ENCODE results near the gene TPST1. TPM values are rescaled to one million over a fixed set of nuclear protein-coding genes. Genes with fewer than 3 reads are reported as not detected.

TPST1 gene
- total RNA-seq, 1 experiment from 2014 or later, result 20.4 TPM

DNA sequence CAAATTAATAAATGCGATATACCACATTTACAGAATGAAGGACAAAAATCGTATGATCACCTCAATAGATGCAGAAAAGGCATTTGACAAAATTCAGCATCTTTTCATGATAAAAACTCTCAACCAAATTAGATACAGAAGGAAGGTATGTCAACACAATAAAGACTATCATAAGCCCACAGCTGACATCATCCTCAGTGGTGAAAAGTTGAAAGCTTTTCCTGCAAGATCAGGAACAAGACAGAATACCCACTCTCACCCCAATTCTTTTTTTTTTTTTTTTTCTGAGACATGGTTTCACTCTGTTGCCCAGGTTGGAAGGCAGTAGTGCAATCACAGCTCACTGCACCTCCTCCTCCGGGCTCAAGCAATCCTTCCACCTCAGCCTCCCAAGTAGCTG lies 67.2 kb downstream of the TPST1 start:
- H3K27me3 ChIP-seq (ENCODE audit: control insufficient read depth, insufficient read depth, low read length), result no peaks in the 10 kb centered on the region
- H3K36me3 ChIP-seq (replicated peaks; ENCODE audit: control insufficient read depth, insufficient read depth, low read length), result no peaks in the 10 kb centered on the region
- H3K4me3 ChIP-seq (ENCODE audit: insufficient read depth, low read depth, low read length), result no peak overlapping the region
- DNase-seq, result no peak

DNA sequence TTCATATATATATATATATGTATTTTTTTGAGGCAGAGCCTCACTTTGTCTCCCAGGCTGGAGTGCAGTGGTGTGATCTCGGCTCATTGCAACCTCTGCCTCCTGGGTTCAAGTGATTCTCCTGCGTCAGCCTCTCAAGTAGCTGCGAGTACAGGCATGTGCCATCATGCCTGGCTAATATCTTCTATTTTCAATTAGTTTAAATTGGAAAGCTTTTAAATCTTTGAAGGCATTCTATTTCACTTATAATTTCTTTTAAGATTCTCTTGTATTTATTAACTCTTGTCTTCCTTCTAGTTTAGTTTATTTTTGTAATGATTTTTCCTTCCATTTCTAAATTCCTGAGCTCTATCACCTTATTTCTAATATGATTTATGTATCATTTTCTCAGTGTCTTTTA lies 71.2 kb downstream of the TPST1 start:
- DNase-seq, result no peak
- H3K36me3 ChIP-seq (replicated peaks; ENCODE audit: control insufficient read depth, insufficient read depth, low read length), result no peaks in the 10 kb centered on the region
- H3K4me3 ChIP-seq (ENCODE audit: insufficient read depth, low read depth, low read length), result no peak overlapping the region
- H3K27me3 ChIP-seq (ENCODE audit: control insufficient read depth, insufficient read depth, low read length), result no peaks in the 10 kb centered on the region

DNA sequence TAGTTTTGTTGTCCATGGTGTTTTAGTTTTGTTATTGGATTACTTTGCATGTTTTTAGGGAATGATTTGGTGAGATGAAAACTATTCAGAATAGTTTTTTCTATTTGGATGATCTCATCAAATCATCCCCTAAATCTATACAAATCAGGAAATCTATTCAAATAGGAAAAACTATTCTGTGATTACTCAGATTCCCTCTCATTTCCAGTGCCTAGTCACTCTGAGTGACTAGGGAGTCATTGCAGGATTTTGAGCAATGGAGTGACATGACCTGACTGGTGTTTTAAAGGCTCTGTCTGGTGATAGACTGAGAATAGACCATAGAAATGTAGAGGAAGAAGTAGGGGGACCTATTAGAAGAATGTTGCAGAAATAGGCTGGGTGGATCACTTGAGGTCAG lies 72.4 kb downstream of the TPST1 start:
- no peak for DNase-seq
- Histone ChIP-seq H3K36me3 (replicated peaks; ENCODE audit: control insufficient read depth, insufficient read depth, low read length) (no peaks in the 10 kb centered on the region), H3K4me3 (ENCODE audit: insufficient read depth, low read depth, low read length) (no peak overlapping the region), H3K27me3 (ENCODE audit: control insufficient read depth, insufficient read depth, low read length) (no peaks in the 10 kb centered on the region)

DNA sequence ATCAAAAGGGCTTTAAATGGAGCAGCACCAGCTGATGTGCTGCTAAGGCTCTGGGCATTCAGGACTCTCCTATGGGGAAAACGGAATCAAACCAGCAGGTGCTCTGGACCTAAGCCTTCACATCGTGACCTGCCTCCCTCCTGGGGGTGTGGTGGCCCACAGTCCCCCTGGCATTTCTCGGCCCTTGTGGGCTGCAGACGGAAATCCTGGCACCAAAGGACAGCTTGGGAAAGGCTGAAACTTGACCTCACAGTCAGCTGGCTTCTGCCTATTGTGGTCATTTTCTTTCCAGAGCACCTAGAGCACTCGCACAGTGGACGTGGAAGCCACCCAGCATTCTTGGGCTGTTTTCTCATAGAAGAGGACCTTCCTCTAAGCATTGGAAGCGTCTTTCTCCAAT lies 74.8 kb downstream of the TPST1 start:
- peak; percentile 7 for DNase-seq
- Histone ChIP-seq H3K27me3 (ENCODE audit: control insufficient read depth, insufficient read depth, low read length) (no peaks in the 10 kb centered on the region), H3K36me3 (replicated peaks; ENCODE audit: control insufficient read depth, insufficient read depth, low read length) (no peaks in the 10 kb centered on the region), H3K4me3 (ENCODE audit: insufficient read depth, low read depth, low read length) (no peak overlapping the region)

DNA sequence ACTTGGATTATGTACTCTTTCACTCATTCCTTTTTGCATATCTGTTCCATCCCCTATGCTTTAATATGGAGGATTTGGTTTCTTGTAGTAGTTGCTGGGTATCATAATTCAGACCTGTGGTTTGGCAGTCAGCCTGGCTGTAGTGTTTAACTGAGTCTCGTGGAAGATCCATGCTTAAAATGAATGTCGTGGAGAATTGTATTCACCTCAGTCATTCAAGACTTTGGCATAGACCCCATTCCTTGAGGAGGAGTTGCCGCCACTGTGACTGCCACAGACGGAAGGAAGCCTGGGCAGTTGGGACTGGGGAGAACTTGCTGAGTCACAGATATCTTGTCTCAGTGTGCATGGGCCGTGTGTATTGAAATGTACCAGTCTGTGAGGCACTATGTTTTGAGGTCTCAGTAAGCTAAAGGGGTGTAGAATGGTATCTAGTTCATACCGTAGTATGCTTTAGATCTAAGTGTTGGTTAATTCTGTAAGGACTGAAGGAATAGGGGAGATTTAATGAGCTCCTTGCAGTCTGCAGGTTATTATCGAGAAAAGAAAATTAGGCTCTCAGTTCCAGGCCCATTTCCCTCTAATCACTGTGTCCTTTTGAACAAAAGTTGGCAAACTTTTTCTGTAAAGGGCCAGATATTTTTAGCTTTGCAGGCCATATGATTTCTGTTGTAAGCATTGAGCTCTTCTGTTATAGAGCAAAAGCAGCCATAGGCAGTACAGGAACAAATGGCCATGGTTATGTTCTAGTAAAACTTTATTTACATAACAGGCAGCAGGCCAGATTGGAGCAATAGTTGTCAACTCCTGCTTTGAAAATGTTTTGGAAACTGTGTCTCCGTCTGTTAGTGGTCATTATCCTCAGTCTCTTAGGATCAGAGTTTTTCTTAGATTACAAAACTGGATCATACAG lies 76.8 kb downstream of the TPST1 start:
- Histone ChIP-seq H3K4me3 (ENCODE audit: insufficient read depth, low read depth, low read length) (no peak overlapping the region), H3K36me3 (replicated peaks; ENCODE audit: control insufficient read depth, insufficient read depth, low read length) (no peaks in the 10 kb centered on the region), H3K27me3 (ENCODE audit: control insufficient read depth, insufficient read depth, low read length) (no peaks in the 10 kb centered on the region)
- DNase-seq, result no peak

DNA sequence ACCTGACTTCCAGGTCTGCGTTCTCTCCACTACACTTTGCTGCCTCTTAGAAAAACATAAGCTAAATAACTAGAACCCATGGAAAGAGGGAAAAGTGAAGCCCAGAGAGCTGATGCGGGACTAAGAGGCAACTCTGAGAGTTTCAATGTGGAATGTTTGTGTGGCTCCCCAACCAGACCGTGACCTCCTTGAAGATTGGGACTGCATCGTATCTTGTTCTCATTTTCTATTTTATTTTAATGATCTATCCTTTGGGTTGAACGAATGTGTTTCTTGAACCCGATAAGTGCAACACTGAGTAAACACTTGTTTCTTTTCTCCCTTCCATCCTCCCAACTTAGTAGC lies 77.4 kb downstream of the TPST1 start:
- no peaks in the 10 kb centered on the region for H3K27me3 ChIP-seq (ENCODE audit: control insufficient read depth, insufficient read depth, low read length)
- H3K4me3 ChIP-seq (ENCODE audit: insufficient read depth, low read depth, low read length), result no peak overlapping the region
- H3K36me3 ChIP-seq (replicated peaks; ENCODE audit: control insufficient read depth, insufficient read depth, low read length), result no peaks in the 10 kb centered on the region
- DNase-seq, result no peak

DNA sequence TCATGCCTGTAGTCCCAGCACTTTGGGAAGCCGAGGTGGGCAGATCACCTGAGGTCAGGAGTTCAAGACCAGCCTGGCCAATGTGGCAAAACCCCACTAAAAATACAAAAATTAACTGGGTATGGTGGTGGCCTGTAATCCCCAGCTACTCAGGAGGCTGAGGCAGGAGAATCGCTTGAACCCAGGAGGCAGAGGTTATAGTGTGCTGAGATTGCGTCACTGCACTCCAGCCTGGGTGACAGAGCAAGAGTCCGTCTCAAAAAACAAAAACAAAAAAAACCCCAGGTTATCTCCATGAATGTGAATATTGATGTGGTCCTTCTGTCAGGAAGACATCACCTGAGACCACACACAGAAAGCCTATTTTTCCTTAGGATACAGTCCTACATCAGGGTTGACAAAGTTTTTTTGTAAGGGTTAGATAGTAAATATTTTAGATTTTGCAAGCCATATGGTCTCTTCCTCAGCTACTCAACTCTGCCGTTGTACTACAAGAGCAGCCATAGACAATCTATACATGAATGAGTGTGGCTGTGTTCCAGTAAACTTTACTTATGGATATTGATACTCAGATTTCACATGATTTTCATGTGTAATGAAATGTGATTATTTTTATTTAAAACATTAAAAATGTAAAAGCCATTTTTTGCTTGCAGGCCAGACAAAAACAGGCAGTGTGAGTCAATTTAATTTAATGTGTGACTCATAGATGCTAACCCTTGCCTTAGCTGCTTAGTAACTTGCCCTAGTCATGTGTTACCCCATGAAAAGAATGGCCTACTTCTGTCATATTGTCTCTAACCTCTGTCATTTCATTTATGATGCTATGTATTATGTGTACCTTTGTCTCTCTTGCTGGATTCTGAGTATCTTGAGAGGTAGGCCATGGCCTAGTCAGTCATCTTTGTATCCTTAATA lies 78.1 kb downstream of the TPST1 start:
- H3K4me3 ChIP-seq (ENCODE audit: insufficient read depth, low read depth, low read length), result no peak overlapping the region
- no peak for DNase-seq
- H3K36me3 ChIP-seq (replicated peaks; ENCODE audit: control insufficient read depth, insufficient read depth, low read length), result no peaks in the 10 kb centered on the region
- H3K27me3 ChIP-seq (ENCODE audit: control insufficient read depth, insufficient read depth, low read length), result no peaks in the 10 kb centered on the region

DNA sequence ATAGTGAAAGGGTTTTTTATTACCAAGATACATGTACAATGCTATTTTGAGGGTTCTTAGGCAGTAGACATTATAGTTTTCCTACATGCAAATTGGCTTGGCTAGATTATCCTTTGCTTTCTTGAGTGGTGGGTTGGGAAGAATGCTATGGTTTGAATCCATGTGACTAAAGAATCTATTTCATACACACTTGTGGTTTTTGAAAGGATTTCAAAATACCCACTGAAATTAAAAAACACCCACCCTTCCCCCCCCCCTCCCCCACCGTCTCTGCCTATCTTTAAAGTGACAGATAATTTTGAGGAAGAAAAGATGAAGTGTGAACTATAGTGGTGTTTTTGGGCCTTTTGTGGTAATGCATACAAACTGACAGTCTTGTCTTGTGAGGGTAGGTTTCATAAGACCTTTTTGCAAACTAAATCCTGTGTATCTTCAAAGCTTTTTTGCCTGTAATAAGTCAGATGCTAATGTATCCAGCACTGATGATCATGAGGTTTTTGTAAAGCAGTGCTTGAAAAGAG lies 90.9 kb downstream of the TPST1 start:
- DNase-seq, result no peak
- H3K4me3 ChIP-seq (ENCODE audit: insufficient read depth, low read depth, low read length), result no peak overlapping the region
- H3K36me3 ChIP-seq (replicated peaks; ENCODE audit: control insufficient read depth, insufficient read depth, low read length), result no peaks in the 10 kb centered on the region
- no peaks in the 10 kb centered on the region for H3K27me3 ChIP-seq (ENCODE audit: control insufficient read depth, insufficient read depth, low read length)

DNA sequence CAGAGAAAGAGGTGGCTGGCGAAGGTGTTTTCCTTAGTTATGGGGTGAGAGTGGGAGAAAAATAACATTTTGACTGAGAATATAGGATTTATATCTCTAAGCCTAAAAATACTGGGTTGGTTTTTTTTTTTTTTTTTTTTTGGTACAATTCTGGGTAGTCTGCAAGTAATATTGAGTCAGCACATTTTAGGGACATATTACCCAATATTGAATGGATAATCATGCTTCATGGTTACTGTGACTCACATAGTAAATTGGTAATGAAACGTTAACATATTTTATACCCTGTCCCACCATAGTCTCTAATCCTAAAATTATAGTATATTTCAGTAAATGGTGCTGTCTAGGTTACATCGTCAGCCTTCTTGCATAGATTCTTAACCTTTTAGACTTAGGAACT lies 91.4 kb downstream of the TPST1 start:
- no peaks in the 10 kb centered on the region for H3K27me3 ChIP-seq (ENCODE audit: control insufficient read depth, insufficient read depth, low read length)
- no peaks in the 10 kb centered on the region for H3K36me3 ChIP-seq (replicated peaks; ENCODE audit: control insufficient read depth, insufficient read depth, low read length)
- no peak for DNase-seq
- no peak overlapping the region for H3K4me3 ChIP-seq (ENCODE audit: insufficient read depth, low read depth, low read length)

DNA sequence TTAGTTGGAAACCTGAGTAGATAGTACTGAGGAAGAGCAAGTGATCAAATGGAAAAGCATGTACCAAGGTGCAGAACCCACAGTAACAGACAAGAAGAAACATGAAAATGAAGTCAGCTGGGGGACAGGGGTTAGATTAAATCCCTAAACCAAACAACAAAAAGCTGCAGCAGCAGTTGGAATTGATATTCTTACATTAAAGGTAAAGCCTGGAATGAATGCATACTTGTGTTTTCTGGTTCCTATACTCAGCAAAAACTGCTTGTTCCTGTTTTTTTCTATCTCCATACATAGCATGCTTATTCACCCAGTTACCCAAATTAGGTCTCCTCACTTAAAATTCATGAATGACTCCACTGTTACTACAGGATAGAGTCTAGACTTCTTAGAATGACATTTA lies 92.4 kb downstream of the TPST1 start:
- Histone ChIP-seq H3K36me3 (replicated peaks; ENCODE audit: control insufficient read depth, insufficient read depth, low read length) (no peaks in the 10 kb centered on the region), H3K4me3 (ENCODE audit: insufficient read depth, low read depth, low read length) (no peak overlapping the region), H3K27me3 (ENCODE audit: control insufficient read depth, insufficient read depth, low read length) (no peaks in the 10 kb centered on the region)
- DNase-seq, result no peak

DNA sequence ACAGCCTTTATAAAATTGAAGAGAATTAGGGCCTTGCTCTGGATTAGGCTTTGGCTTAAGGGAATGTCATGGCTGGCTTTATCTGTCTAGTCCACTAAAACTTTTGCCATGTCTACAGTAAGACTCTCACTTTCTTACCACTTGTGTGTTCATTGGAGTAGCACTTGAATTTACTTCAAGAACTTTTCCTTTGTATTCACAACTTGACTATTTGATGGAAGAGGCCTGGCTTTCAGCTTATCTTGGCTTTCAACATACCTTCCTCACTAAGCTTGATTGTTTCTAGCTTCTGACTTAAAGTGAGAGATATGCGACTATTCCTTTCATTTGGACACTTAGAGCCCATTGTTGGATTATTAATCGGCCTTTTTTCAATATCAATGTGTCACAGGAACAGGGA lies 96.1 kb downstream of the TPST1 start:
- Histone ChIP-seq H3K36me3 (replicated peaks; ENCODE audit: control insufficient read depth, insufficient read depth, low read length) (no peaks in the 10 kb centered on the region), H3K4me3 (ENCODE audit: insufficient read depth, low read depth, low read length) (no peak overlapping the region), H3K27me3 (ENCODE audit: control insufficient read depth, insufficient read depth, low read length) (no peaks in the 10 kb centered on the region)
- no peak for DNase-seq

DNA sequence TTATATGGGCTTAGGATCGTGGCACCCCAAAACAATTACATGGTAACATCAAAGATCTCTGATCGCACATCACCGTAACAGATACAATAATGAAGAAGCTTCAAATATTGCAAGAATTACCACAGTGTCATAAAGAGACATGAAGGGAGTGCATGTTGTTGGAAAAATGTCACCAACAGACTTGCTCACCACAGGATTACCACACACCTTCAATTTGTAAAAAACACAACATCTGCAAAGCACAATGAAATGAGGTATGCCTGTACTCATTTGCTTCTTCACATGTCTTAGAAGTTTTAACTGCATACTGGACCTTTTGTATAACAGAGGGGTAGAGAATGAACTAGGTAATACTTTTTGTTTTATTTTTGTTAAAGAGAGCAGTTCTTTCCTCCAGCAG lies 96.6 kb downstream of the TPST1 start:
- no peak for DNase-seq
- H3K4me3 ChIP-seq (ENCODE audit: insufficient read depth, low read depth, low read length), result no peak overlapping the region
- H3K27me3 ChIP-seq (ENCODE audit: control insufficient read depth, insufficient read depth, low read length), result no peaks in the 10 kb centered on the region
- no peaks in the 10 kb centered on the region for H3K36me3 ChIP-seq (replicated peaks; ENCODE audit: control insufficient read depth, insufficient read depth, low read length)

DNA sequence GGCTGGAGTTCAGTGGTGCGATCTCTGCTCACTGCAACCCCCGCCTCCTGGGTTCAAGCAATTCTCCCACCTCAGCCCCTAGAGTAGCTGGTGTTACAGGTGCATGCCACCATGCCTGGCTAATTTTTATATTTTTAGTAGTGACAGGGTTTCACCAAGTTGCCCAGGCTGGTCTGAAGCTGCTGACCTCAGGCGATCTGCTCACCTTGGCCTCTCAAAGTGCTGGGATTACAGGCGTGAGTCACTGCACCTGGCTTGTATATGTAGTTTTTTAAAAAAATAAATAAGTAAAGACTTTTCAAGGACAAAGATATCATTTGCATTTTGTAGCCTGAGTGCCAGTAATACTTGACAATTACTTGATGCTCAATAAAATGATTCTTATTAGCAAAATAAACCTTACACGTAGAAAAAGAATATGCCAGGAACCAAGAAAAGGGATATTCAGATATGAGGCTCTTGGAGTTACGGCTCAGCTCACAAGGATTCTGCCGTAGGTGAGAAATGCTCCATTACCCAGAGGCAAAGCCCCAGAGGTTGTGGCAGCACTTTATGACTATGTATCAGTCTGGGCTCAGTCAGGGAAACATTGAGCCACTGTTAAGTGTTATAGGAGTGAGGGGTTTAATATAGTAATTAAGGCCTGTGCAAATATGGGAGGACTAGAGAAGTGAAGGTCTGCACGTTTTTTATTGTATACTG lies 98.5 kb downstream of the TPST1 start:
- Histone ChIP-seq H3K27me3 (ENCODE audit: control insufficient read depth, insufficient read depth, low read length) (no peaks in the 10 kb centered on the region), H3K4me3 (ENCODE audit: insufficient read depth, low read depth, low read length) (no peak overlapping the region), H3K36me3 (replicated peaks; ENCODE audit: control insufficient read depth, insufficient read depth, low read length) (no peaks in the 10 kb centered on the region)
- no peak for DNase-seq

DNA sequence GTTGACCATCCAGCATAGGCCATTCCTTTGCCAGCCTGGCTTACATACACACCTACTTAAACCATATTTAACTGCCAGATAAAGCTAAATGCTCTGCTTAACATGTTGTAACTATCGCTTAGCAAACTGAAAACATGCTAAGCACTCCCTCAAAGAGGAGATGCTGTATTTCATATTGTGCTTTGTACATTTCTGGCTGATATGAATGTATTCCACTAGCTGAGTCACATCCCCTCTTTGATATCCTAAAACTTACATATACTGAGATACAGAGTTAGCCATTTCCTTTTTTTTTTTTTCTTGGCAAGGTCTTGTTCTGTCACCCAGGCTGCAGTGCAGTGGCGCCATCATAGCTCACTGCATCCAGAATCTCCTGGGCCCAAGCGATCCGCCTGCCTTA lies 99.4 kb downstream of the TPST1 start:
- Histone ChIP-seq H3K27me3 (ENCODE audit: control insufficient read depth, insufficient read depth, low read length) (no peaks in the 10 kb centered on the region), H3K4me3 (ENCODE audit: insufficient read depth, low read depth, low read length) (no peak overlapping the region), H3K36me3 (replicated peaks; ENCODE audit: control insufficient read depth, insufficient read depth, low read length) (no peaks in the 10 kb centered on the region)
- DNase-seq, result no peak

All from H7 (cell line).